HEK293 (cell line): ENCODE data around the gene CREG2.

ENCODE experiments used
- KLF7 ChIP-seq: fragments of 450-650 bp; formaldehyde crosslinking; IDR thresholded peaks from 2 replicates; pipeline ENCODE4 v1.5.1; 2016; ENCODE audit warnings: missing biosample characterization, missing genetic modification characterization, borderline replicate concordance
- REST ChIP-seq: fragments of 450-650 bp; formaldehyde crosslinking; IDR thresholded peaks from 2 replicates; pipeline ENCODE4 v1.5.1; 2016; ENCODE audit warnings: missing biosample characterization, missing genetic modification characterization
- ZFP3 ChIP-seq: fragments of 450-650 bp; formaldehyde crosslinking; IDR thresholded peaks from 2 replicates; pipeline ENCODE4 v1.5.1; 2016; ENCODE audit warnings: low read depth, missing biosample characterization, missing genetic modification characterization
- ZNF501 ChIP-seq: fragments of 450-650 bp; formaldehyde crosslinking; IDR thresholded peaks from 2 replicates; pipeline ENCODE4 v1.5.1; 2016; ENCODE audit warnings: missing biosample characterization, missing genetic modification characterization
- ZNF561 ChIP-seq: fragments of 450-650 bp; IDR thresholded peaks from 2 replicates; pipeline ENCODE4 v1.5.1; 2018; ENCODE audit warnings: missing biosample characterization, missing genetic modification characterization, borderline replicate concordance
- ZNF843 ChIP-seq: fragments of 450-650 bp; formaldehyde crosslinking; IDR thresholded peaks from 2 replicates; pipeline ENCODE4 v1.5.1; 2016; ENCODE audit warnings: missing biosample characterization, missing genetic modification characterization
- TF ChIP-seq, protein P1 (sequence below): fragments of 450-650 bp; formaldehyde crosslinking; IDR thresholded peaks from 2 replicates; pipeline ENCODE4 v1.5.1; 2016; ENCODE audit warnings: missing biosample characterization, missing genetic modification characterization
- TF ChIP-seq, protein P2 (sequence below): fragments of 450-650 bp; formaldehyde crosslinking; IDR thresholded peaks from 2 replicates; pipeline ENCODE4 v1.5.1; 2016; ENCODE audit warnings: missing biosample characterization, missing genetic modification characterization, low read depth

DNA sequence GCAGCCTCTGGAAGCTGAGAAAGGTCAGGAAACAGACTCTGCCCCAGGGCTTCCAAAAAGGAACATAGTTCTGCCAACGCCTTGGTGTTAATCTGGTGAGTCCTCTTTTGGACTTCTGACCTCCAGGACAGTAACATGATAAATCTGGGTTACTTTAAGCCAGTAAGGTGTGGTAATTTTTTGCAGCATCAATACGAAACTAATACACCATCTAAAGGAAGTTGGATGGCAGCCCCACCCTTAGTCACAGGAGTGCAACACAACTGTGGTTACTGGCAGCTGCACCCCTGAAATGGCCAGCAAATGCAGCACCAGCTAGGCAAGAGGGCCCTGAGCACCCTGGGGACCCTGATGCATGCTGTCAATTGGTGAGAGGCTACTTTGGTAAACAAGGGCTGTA, 25.8 kb downstream of the CREG2 start:
- no peak for TF ChIP-seq ZNF561 (tag by site-specific recombination)
- TF ChIP-seq, protein P1, sequence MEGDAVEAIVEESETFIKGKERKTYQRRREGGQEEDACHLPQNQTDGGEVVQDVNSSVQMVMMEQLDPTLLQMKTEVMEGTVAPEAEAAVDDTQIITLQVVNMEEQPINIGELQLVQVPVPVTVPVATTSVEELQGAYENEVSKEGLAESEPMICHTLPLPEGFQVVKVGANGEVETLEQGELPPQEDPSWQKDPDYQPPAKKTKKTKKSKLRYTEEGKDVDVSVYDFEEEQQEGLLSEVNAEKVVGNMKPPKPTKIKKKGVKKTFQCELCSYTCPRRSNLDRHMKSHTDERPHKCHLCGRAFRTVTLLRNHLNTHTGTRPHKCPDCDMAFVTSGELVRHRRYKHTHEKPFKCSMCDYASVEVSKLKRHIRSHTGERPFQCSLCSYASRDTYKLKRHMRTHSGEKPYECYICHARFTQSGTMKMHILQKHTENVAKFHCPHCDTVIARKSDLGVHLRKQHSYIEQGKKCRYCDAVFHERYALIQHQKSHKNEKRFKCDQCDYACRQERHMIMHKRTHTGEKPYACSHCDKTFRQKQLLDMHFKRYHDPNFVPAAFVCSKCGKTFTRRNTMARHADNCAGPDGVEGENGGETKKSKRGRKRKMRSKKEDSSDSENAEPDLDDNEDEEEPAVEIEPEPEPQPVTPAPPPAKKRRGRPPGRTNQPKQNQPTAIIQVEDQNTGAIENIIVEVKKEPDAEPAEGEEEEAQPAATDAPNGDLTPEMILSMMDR, result no peak
- no peak for TF ChIP-seq ZNF501 (tag by site-specific recombination)
- no peak for TF ChIP-seq REST (tag by site-specific recombination)
- TF ChIP-seq ZFP3 (tag by site-specific recombination), result no peak
- TF ChIP-seq KLF7 (tag by site-specific recombination), result no peak
- TF ChIP-seq, protein P2, sequence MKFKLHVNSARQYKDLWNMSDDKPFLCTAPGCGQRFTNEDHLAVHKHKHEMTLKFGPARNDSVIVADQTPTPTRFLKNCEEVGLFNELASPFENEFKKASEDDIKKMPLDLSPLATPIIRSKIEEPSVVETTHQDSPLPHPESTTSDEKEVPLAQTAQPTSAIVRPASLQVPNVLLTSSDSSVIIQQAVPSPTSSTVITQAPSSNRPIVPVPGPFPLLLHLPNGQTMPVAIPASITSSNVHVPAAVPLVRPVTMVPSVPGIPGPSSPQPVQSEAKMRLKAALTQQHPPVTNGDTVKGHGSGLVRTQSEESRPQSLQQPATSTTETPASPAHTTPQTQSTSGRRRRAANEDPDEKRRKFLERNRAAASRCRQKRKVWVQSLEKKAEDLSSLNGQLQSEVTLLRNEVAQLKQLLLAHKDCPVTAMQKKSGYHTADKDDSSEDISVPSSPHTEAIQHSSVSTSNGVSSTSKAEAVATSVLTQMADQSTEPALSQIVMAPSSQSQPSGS (tag by site-specific recombination), result no peak
- TF ChIP-seq ZNF843 (tag by site-specific recombination), result no peak
